AG09319 (cell line): ENCODE measurements around the gene SCN3B.

Experiments
- DNase-seq: peaks from one replicate; pipeline ENCODE4 v3.0.0-alpha.2; 2010; ENCODE audit warnings: low read depth; ENCODE audit errors: extremely low read depth
- TF ChIP-seq, protein P1 (sequence below): IDR thresholded peaks from 2 replicates; pipeline ENCODE4 v1.5.1; 2011; ENCODE audit warnings: low read depth, mild to moderate bottlenecking, inconsistent platforms, low read length, moderate library complexity

Gene SCN3B

GRCh38 chr11:123659311-123659710 is 4.9 kb upstream of the SCN3B start:
- no peak for DNase-seq
- TF ChIP-seq, protein P1, sequence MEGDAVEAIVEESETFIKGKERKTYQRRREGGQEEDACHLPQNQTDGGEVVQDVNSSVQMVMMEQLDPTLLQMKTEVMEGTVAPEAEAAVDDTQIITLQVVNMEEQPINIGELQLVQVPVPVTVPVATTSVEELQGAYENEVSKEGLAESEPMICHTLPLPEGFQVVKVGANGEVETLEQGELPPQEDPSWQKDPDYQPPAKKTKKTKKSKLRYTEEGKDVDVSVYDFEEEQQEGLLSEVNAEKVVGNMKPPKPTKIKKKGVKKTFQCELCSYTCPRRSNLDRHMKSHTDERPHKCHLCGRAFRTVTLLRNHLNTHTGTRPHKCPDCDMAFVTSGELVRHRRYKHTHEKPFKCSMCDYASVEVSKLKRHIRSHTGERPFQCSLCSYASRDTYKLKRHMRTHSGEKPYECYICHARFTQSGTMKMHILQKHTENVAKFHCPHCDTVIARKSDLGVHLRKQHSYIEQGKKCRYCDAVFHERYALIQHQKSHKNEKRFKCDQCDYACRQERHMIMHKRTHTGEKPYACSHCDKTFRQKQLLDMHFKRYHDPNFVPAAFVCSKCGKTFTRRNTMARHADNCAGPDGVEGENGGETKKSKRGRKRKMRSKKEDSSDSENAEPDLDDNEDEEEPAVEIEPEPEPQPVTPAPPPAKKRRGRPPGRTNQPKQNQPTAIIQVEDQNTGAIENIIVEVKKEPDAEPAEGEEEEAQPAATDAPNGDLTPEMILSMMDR, result no peak

GRCh38 chr11:123653827-123654565 is 428 bp downstream of the SCN3B start:
- DNase-seq, result no peak
- TF ChIP-seq, protein P1, result no peak; the same call in 1 of the 2 replicates

DNA sequence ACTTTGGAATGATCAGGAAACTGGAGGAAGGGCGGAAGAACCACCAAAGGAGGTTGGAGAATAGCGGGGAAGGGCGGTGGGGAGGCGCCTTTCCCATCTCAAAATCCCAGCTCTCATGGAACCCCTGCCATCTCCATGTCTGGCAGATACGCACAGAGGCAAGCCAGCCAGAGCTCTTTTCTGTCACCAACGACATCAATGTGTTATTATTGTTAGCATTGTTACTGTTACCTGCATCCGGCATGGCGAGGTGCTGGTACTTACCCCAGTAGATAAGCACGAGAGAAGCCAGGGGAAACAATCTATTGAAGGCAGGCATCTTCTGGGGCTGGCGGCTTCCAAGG is 969 bp downstream of the SCN3B start:
- TF ChIP-seq, protein P1, result no peak
- no peak for DNase-seq

DNA sequence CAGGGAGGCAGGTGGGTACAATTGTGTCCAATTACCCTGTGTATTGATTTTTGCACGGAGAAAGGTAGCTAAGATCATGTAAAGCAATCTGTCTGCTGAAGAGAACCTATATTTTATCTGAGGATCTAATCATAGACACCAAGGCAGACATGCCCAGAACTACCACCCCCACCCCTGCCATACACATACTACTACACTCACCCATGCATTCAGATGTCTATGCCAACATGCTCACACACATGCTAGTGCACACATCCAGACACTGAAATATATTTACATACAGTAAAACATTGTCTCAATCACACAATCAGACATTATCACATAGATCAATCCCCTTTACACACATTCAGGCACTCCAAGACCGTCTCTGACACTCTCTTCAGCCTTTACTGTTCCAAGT is 1.8 kb downstream of the SCN3B start:
- TF ChIP-seq, protein P1, result no peak
- no peak for DNase-seq

DNA sequence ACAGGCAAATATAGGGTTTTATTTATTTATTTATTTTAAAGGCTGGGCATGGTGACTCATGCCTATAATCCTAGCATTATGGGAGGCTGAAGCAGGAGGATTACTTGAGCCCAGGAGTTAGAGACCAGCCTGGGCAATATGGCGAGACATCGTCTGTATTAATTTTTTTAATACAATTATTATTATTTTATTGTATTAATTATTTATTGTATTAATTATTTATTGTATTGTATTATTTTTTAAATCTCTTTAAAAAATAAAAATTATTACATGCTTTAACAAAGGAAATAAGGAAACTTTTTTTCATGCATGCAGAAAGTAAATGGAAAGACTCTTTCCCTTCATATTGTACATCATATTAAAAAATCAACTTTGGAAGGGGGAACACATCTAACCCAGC is 3.5 kb downstream of the SCN3B start:
- TF ChIP-seq, protein P1, result no peak
- no peak for DNase-seq

DNA sequence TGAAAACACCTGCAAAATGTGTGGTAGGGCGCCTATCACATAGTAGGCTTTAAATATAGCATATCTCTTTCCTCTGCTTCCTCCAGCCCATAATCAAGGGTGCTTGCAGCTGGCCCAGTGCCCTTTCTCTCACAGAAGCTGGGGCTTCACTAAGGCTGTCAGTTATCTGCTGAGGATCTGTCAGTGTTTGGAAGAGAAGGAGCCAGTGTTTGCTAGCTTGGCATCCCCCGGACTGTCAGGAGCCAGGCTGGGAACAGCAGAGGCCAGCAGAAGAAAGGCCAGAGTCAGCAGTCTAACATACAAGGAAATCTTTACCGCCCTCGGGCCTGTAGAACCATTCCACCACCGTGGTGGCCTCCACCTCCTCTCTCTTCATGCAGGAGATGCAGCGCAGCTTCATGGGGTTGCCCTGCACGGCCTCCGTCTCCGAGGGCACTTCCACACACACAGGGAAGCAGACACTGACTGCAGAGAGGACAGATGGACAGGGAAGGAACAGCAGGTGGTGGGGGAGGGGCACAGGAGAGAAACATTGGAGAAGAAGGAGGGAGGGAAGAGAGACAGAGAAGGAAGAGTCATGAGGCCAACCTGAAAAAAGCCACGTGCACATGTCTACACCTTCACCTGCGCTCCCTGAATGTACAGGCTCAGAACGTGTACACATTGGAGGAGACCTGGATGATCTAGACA is 9.0 kb downstream of the SCN3B start:
- DNase-seq, result no peak
- TF ChIP-seq, protein P1, result no peak

GRCh38 chr11:123642435-123642834 is 12.0 kb downstream of the SCN3B start:
- DNase-seq, result no peak
- TF ChIP-seq, protein P1, result no peak
